OCI-LY3 (cell line): ENCODE measurements around the gene NCOR2.

Experiments
- H2AFZ ChIP-seq: fragments of 200-600, 300-600 bp; shearing (Covaris generic); 2 replicates; pipeline ENCODE4 v1.6.0; 2014; ENCODE audit warnings: antibody characterized with exemption, low read depth, low read length
- H3K27ac ChIP-seq: fragments of 200-600, 300-600 bp; sonication (generic); 2 replicates; pipeline ENCODE4 v1.5.1; 2014; ENCODE audit warnings: mild to moderate bottlenecking, low read length, moderate library complexity, mixed read lengths
- H3K27me3 ChIP-seq: fragments of 200-600, 300-600 bp; sonication (generic); 2 replicates; pipeline ENCODE4 v1.6.1; 2014; ENCODE audit warnings: low read depth, low read length, mixed read lengths
- H3K36me3 ChIP-seq: fragments of 200-600, 300-600 bp; sonication (generic); replicated peaks from 2 replicates; pipeline ENCODE3; 2014; ENCODE audit warnings: low read depth, low read length, mixed read lengths
- H3K4me1 ChIP-seq: fragments of 300-600, 200-600 bp; sonication (generic); 2 replicates; pipeline ENCODE4 v1.6.1; 2014; ENCODE audit warnings: low read length, mixed read lengths
- H3K4me2 ChIP-seq: fragments of 200-600, 300-600 bp; sonication (generic); 2 replicates; pipeline ENCODE4 v1.6.1; 2014; ENCODE audit warnings: low read length, mixed read lengths
- H3K4me3 ChIP-seq: fragments of 300-600, 200-600 bp; sonication (generic); 2 replicates; pipeline ENCODE4 v1.5.1; 2014; ENCODE audit warnings: antibody characterized with exemption, mild to moderate bottlenecking, low read length, moderate library complexity
- H3K79me2 ChIP-seq: fragments of 300-600, 200-600 bp; shearing (Covaris generic); 2 replicates; pipeline ENCODE4 v1.6.1; 2014; ENCODE audit warnings: mild to moderate bottlenecking, low read length, mixed read lengths
- H3K9ac ChIP-seq: fragments of 300-600, 200-600 bp; shearing (Covaris generic); 2 replicates; pipeline ENCODE4 v1.6.0; 2014; ENCODE audit warnings: mild to moderate bottlenecking, low read length, moderate library complexity
- H3K9me3 ChIP-seq: fragments of 200-600, 300-600 bp; shearing (Covaris generic); 2 replicates; pipeline ENCODE4 v1.6.1; 2014; ENCODE audit warnings: low read length, mixed read lengths; ENCODE audit not compliant: insufficient read depth
- H4K20me1 ChIP-seq: fragments of 200-600, 300-600 bp; sonication (generic); 2 replicates; pipeline ENCODE4 v1.6.1; 2016; ENCODE audit warnings: low read length, mixed read lengths; ENCODE audit not compliant: insufficient read depth
- CTCF ChIP-seq: fragments of 200-600, 300-600 bp; sonication (generic); IDR thresholded peaks from 2 replicates; pipeline ENCODE4 v1.5.1; 2014; ENCODE audit warnings: antibody characterized with exemption, low read length, low read depth
- EZH2phosphoT487 ChIP-seq: fragments of 200-600 bp; shearing (Covaris generic); IDR thresholded peaks from 2 replicates; pipeline ENCODE4 v1.6.1; 2018; ENCODE audit warnings: antibody characterized with exemption, mixed run types, low read depth

NCOR2 gene

GRCh38 chr12:124520907-124521306 is 46.5 kb downstream of the NCOR2 start:
- Histone ChIP-seq H3K4me2 (no peak overlapping the region), H3K27me3 (no peaks in the 10 kb centered on the region), H3K79me2 (peaks cover 77% of the 10 kb centered on the region), H3K36me3 (no peaks in the 10 kb centered on the region), H4K20me1 (peaks cover 86% of the 10 kb centered on the region), H3K9me3 (no peaks in the 10 kb centered on the region), H3K9ac (no peak overlapping the region), H3K27ac (no peak overlapping the region), H3K4me3 (no peak overlapping the region), H2AFZ (no peak overlapping the region), H3K4me1 (no peaks in the 10 kb centered on the region)
- TF ChIP-seq CTCF: no peak
- no peak for TF ChIP-seq EZH2phosphoT487

GRCh38 chr12:124520265-124520701 is 47.1 kb downstream of the NCOR2 start:
- no peak overlapping the region for H2AFZ ChIP-seq
- no peak overlapping the region for H3K9ac ChIP-seq
- no peak overlapping the region for H3K4me2 ChIP-seq
- H3K27ac ChIP-seq: no peak overlapping the region
- H3K4me3 ChIP-seq: no peak overlapping the region
- H3K79me2 ChIP-seq: peaks cover 76% of the 10 kb centered on the region
- peaks cover 86% of the 10 kb centered on the region for H4K20me1 ChIP-seq
- TF ChIP-seq EZH2phosphoT487: no peak
- TF ChIP-seq CTCF: no peak
- no peaks in the 10 kb centered on the region for H3K9me3 ChIP-seq
- no peaks in the 10 kb centered on the region for H3K27me3 ChIP-seq
- H3K4me1 ChIP-seq: no peaks in the 10 kb centered on the region
- H3K36me3 ChIP-seq: peaks cover 3% of the 10 kb centered on the region

GRCh38 chr12:124519746-124520145 is 47.7 kb downstream of the NCOR2 start:
- TF ChIP-seq CTCF: no peak
- no peak for TF ChIP-seq EZH2phosphoT487
- no peak overlapping the region for H3K27ac ChIP-seq
- no peaks in the 10 kb centered on the region for H3K27me3 ChIP-seq
- H3K36me3 ChIP-seq: peaks cover 3% of the 10 kb centered on the region
- no peak overlapping the region for H3K4me3 ChIP-seq
- peaks cover 86% of the 10 kb centered on the region for H4K20me1 ChIP-seq
- no peak overlapping the region for H2AFZ ChIP-seq
- H3K9ac ChIP-seq: no peak overlapping the region
- H3K4me2 ChIP-seq: no peak overlapping the region
- H3K79me2 ChIP-seq: peaks cover 76% of the 10 kb centered on the region
- H3K9me3 ChIP-seq: no peaks in the 10 kb centered on the region
- no peaks in the 10 kb centered on the region for H3K4me1 ChIP-seq

GRCh38 chr12:124518051-124518932 is 49.1 kb downstream of the NCOR2 start:
- H3K9me3 ChIP-seq: no peaks in the 10 kb centered on the region
- H3K4me2 ChIP-seq: no peak overlapping the region
- H2AFZ ChIP-seq: no peak overlapping the region
- peaks cover 8% of the 10 kb centered on the region for H3K36me3 ChIP-seq
- peaks cover 73% of the 10 kb centered on the region for H3K79me2 ChIP-seq
- peaks cover 87% of the 10 kb centered on the region for H4K20me1 ChIP-seq
- H3K4me3 ChIP-seq: no peak overlapping the region
- H3K9ac ChIP-seq: no peak overlapping the region
- H3K27ac ChIP-seq: no peak overlapping the region
- H3K4me1 ChIP-seq: no peaks in the 10 kb centered on the region
- TF ChIP-seq EZH2phosphoT487 (no peak), CTCF (no peak)
- H3K27me3 ChIP-seq: no peaks in the 10 kb centered on the region
